WTC11 (cell line): Measurements from ENCODE around the gene PTPRN2. TPM values are rescaled to one million over a fixed set of nuclear protein-coding genes. Genes with fewer than 3 reads are reported as not detected.

Experiments
- ATAC-seq: fragments of 200-7000 bp; cut with Tn5 transposase; 2 replicates; pipeline ENCODE4 v1.10.0; 2021; ENCODE audit warnings: mild to moderate bottlenecking, moderate library complexity
- CTCF ChIA-PET: fragments of 300-600 bp; sonication (Branson Sonifier 250); formaldehyde crosslinking; loops from one replicate; lab custom pipeline; 2021; ENCODE audit warnings: antibody characterized with exemption; lab: Charles Lee
- POLR2A ChIA-PET: fragments of 350-600 bp; sonication (Branson Sonifier 250); formaldehyde crosslinking; loops from one replicate; lab custom pipeline; 2021; ENCODE audit warnings: antibody characterized with exemption; lab: Charles Lee
- DNase-seq: peaks from one replicate; pipeline ENCODE4 v3.0.0; 2021; ENCODE audit warnings: low spot score
- H3K27ac Mint-ChIP-seq: 2 replicates; pipeline ENCODE4 v1.8.0; 2021; ENCODE audit warnings: mixed read lengths
- H3K27me3 Mint-ChIP-seq: 2 replicates; pipeline ENCODE4 v1.8.0; 2021; ENCODE audit warnings: low read depth, mild to moderate bottlenecking, moderate library complexity, mixed read lengths
- H3K36me3 Mint-ChIP-seq: 2 replicates; pipeline ENCODE4 v1.8.0; 2021; ENCODE audit warnings: mixed read lengths
- H3K4me1 Mint-ChIP-seq: 2 replicates; pipeline ENCODE4 v1.8.0; 2022; ENCODE audit warnings: mixed read lengths
- H3K4me3 Mint-ChIP-seq: 2 replicates; pipeline ENCODE4 v1.8.0; 2021; ENCODE audit warnings: mild to moderate bottlenecking, moderate library complexity, mixed read lengths
- H3K9me3 Mint-ChIP-seq: 2 replicates; pipeline ENCODE4 v1.8.0; 2021; ENCODE audit warnings: mixed read lengths
- EMX1 ChIP-seq: fragments of 250-450 bp; sonication (Bioruptor Pico); IDR thresholded peaks from 2 replicates; pipeline ENCODE4 v1.8.0; 2021; ENCODE audit warnings: mild to moderate bottlenecking
- ETV6 ChIP-seq: sonication (generic); formaldehyde crosslinking; IDR thresholded peaks from 2 replicates; pipeline ENCODE4 v1.8.1; 2022; ENCODE audit warnings: mild to moderate bottlenecking, missing genetic modification reagents
- GRHL2 ChIP-seq: fragments of 250-450 bp; sonication (Bioruptor Pico); IDR thresholded peaks from 2 replicates; pipeline ENCODE4 v1.8.0; 2022; ENCODE audit warnings: mild to moderate bottlenecking, moderate library complexity; ENCODE audit not compliant: insufficient replicate concordance, severe bottlenecking
- NFYB ChIP-seq: sonication (generic); formaldehyde crosslinking; conservative IDR thresholded peaks from 2 replicates; pipeline ENCODE4 v1.8.0; 2022; ENCODE audit warnings: low read depth, missing genetic modification reagents
- SOX15 ChIP-seq: fragments of 250-450 bp; sonication (Bioruptor Pico); IDR thresholded peaks from 2 replicates; pipeline ENCODE4 v1.9.0; 2021; ENCODE audit warnings: mild to moderate bottlenecking
- TCF7 ChIP-seq: sonication (generic); formaldehyde crosslinking; IDR thresholded peaks from 2 replicates; pipeline ENCODE4 v1.8.0; 2022; ENCODE audit warnings: mild to moderate bottlenecking, low read depth, missing genetic modification reagents, moderate library complexity
- TP53 ChIP-seq: sonication (generic); formaldehyde crosslinking; IDR thresholded peaks from 2 replicates; pipeline ENCODE4 v1.8.1; 2023; ENCODE audit warnings: mild to moderate bottlenecking, missing genetic modification reagents
- ZNF396 ChIP-seq: fragments of 250-450 bp; sonication (Bioruptor Pico); IDR thresholded peaks from 2 replicates; pipeline ENCODE4 v1.8.0; 2021; ENCODE audit warnings: mild to moderate bottlenecking, moderate library complexity, borderline replicate concordance
- ZNF416 ChIP-seq: fragments of 250-450 bp; sonication (Bioruptor Pico); IDR thresholded peaks from 2 replicates; pipeline ENCODE4 v1.9.0; 2021; ENCODE audit warnings: mild to moderate bottlenecking, inconsistent platforms
- total RNA-seq: library from RNA; stranded (reverse); gene quantifications from 3 replicates; pipeline ENCODE4 v1.2.3, GENCODE V29; 2021
- TF ChIP-seq, protein P1 (sequence below): sonication (generic); formaldehyde crosslinking; IDR thresholded peaks from 2 replicates; pipeline ENCODE4 v1.8.1; 2023; ENCODE audit warnings: mild to moderate bottlenecking, moderate library complexity, missing genetic modification reagents
- TF ChIP-seq, protein P2 (sequence below): fragments of 250-450 bp; sonication (Bioruptor Pico); conservative IDR thresholded peaks from 2 replicates; pipeline ENCODE4 v1.9.0; 2021; ENCODE audit warnings: mild to moderate bottlenecking
- TF ChIP-seq, protein P3 (sequence below): sonication (generic); formaldehyde crosslinking; IDR thresholded peaks from 2 replicates; pipeline ENCODE4 v1.8.1; 2022; ENCODE audit warnings: low read depth, mild to moderate bottlenecking, moderate library complexity, missing genetic modification reagents, borderline replicate concordance
- TF ChIP-seq, protein P4 (sequence below): fragments of 250-450 bp; sonication (Bioruptor Pico); IDR thresholded peaks from 2 replicates; pipeline ENCODE4 v1.9.0; 2021; ENCODE audit warnings: mild to moderate bottlenecking
- TF ChIP-seq, protein P5 (sequence below): sonication (generic); formaldehyde crosslinking; IDR thresholded peaks from 2 replicates; pipeline ENCODE4 v1.8.0; 2023; ENCODE audit warnings: missing genetic modification reagents
- TF ChIP-seq, protein P6 (sequence below): sonication (generic); formaldehyde crosslinking; IDR thresholded peaks from 2 replicates; pipeline ENCODE4 v1.8.1; 2022; ENCODE audit warnings: mild to moderate bottlenecking, moderate library complexity, missing genetic modification reagents
- TF ChIP-seq, protein P7 (sequence below): fragments of 250-450 bp; sonication (Bioruptor Pico); IDR thresholded peaks from 2 replicates; pipeline ENCODE4 v2.1.2; 2022; ENCODE audit warnings: mild to moderate bottlenecking, moderate library complexity
- TF ChIP-seq, protein P8 (sequence below): fragments of 200-600 bp; IDR thresholded peaks from 2 replicates; pipeline ENCODE4 v1.8.0; 2022; ENCODE audit warnings: antibody characterized with exemption

PTPRN2 gene
- total RNA-seq, 1 experiment from 2014 or later = 4.7 TPM

DNA sequence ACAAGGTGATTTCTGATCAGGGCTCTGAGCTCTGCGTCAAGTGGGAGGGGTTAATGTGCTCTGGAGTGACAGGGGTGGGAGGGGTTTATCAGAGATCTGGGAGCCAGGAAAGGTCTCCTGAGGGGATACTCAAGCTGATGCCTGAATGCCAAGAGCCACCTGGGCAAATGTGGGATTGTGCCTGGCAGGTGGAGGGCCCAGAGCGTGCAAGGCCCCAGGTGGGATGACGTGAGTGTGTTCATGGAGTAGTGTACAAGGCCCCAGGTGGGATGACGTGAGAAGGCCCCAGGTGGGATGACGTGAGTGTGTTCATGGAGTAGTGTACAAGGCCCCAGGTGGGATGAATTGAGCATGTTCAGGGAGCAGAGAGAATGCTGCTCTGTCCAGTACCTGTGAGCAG, 610.3 kb downstream of the PTPRN2 start (continued):
- TF ChIP-seq, protein P1, sequence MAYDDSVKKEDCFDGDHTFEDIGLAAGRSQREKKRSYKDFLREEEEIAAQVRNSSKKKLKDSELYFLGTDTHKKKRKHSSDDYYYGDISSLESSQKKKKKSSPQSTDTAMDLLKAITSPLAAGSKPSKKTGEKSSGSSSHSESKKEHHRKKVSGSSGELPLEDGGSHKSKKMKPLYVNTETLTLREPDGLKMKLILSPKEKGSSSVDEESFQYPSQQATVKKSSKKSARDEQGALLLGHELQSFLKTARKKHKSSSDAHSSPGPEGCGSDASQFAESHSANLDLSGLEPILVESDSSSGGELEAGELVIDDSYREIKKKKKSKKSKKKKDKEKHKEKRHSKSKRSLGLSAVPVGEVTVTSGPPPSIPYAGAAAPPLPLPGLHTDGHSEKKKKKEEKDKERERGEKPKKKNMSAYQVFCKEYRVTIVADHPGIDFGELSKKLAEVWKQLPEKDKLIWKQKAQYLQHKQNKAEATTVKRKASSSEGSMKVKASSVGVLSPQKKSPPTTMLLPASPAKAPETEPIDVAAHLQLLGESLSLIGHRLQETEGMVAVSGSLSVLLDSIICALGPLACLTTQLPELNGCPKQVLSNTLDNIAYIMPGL (CRISPR knock-in tag) = no peak
- TF ChIP-seq, protein P2, sequence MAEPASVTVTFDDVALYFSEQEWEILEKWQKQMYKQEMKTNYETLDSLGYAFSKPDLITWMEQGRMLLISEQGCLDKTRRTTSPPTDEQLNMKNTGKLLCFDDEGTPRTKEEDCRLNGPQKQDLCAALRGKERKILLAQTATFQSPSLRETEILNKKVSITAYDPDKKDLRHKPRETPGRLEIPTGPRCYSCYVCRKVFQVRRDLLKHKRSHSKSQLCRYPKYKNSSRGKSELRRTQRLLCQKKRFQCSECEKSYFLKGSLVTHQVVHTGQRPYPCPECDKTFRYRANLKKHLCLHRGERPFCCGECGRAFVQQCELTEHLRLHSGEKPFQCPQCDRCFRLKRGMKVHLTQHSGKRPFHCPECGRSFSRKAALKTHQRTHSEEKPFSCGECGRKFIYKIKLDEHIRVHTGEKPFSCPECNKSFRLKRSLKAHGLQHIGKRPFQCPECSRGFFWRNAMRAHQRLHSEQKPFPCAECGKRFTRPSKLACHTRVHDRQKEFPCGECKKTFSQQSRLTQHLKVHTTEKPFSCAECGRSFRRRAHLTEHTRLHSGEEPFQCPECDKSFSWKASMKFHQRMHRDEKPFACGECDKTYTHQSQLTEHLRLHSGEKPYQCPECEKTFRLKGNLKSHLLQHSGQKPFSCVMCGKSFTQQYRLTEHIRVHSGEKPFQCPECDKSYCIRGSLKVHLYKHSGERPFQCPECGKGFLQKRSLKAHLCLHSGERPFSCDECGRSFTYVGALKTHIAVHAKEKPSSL = no peak
- TF ChIP-seq, protein P3, sequence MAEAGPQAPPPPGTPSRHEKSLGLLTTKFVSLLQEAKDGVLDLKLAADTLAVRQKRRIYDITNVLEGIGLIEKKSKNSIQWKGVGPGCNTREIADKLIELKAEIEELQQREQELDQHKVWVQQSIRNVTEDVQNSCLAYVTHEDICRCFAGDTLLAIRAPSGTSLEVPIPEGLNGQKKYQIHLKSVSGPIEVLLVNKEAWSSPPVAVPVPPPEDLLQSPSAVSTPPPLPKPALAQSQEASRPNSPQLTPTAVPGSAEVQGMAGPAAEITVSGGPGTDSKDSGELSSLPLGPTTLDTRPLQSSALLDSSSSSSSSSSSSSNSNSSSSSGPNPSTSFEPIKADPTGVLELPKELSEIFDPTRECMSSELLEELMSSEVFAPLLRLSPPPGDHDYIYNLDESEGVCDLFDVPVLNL (CRISPR knock-in tag) = no peak
- TF ChIP-seq ZNF416 (CRISPR knock-in tag) = no peak
- TF ChIP-seq, protein P4, sequence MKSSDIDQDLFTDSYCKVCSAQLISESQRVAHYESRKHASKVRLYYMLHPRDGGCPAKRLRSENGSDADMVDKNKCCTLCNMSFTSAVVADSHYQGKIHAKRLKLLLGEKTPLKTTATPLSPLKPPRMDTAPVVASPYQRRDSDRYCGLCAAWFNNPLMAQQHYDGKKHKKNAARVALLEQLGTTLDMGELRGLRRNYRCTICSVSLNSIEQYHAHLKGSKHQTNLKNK (CRISPR knock-in tag) = no peak
- TF ChIP-seq NFYB (CRISPR knock-in tag) = no peak
- TF ChIP-seq, protein P5, sequence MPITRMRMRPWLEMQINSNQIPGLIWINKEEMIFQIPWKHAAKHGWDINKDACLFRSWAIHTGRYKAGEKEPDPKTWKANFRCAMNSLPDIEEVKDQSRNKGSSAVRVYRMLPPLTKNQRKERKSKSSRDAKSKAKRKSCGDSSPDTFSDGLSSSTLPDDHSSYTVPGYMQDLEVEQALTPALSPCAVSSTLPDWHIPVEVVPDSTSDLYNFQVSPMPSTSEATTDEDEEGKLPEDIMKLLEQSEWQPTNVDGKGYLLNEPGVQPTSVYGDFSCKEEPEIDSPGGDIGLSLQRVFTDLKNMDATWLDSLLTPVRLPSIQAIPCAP (CRISPR knock-in tag) = no peak
- TF ChIP-seq, protein P6, sequence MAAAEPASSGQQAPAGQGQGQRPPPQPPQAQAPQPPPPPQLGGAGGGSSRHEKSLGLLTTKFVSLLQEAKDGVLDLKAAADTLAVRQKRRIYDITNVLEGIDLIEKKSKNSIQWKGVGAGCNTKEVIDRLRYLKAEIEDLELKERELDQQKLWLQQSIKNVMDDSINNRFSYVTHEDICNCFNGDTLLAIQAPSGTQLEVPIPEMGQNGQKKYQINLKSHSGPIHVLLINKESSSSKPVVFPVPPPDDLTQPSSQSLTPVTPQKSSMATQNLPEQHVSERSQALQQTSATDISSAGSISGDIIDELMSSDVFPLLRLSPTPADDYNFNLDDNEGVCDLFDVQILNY (CRISPR knock-in tag) = no peak
- TF ChIP-seq TP53 = no peak
- no peak for TF ChIP-seq GRHL2 (CRISPR knock-in tag)
- TF ChIP-seq EMX1 = no peak

DNA sequence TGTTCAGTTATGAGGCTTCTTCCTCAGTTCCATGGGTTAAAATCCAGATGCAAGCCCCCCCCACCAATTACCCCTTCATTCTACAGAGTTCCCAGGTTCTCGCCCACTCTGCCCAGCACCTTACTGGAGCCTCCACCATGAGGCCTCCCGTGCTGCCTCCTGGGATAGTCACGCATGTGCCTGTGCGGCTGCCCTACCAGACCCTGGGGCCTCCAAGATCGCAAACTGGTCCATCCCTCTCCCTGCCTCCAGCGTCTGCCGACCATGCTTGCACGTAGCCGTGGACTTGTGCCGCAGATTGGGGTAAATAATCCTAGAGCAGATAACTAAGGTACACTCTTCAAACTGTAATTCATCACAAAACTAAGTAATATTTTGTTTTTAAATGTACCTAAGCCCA, 611.2 kb downstream of the PTPRN2 start:
- no peak overlapping the region for H3K27ac Mint-ChIP-seq
- H3K27me3 Mint-ChIP-seq = peaks cover 13% of the 10 kb centered on the region; the same call in 1 of the 2 replicates
- DNase-seq = no peak
- peaks cover 63% of the 10 kb centered on the region for H3K9me3 Mint-ChIP-seq
- POLR2A ChIA-PET = no interaction called here
- TF ChIP-seq, protein P4 (CRISPR knock-in tag) = no peak
- TF ChIP-seq TCF7 (CRISPR knock-in tag) (no peak), SOX15 (CRISPR knock-in tag) (no peak), ETV6 (CRISPR knock-in tag) (no peak), ZNF396 (CRISPR knock-in tag) (no peak)
- TF ChIP-seq, protein P7, sequence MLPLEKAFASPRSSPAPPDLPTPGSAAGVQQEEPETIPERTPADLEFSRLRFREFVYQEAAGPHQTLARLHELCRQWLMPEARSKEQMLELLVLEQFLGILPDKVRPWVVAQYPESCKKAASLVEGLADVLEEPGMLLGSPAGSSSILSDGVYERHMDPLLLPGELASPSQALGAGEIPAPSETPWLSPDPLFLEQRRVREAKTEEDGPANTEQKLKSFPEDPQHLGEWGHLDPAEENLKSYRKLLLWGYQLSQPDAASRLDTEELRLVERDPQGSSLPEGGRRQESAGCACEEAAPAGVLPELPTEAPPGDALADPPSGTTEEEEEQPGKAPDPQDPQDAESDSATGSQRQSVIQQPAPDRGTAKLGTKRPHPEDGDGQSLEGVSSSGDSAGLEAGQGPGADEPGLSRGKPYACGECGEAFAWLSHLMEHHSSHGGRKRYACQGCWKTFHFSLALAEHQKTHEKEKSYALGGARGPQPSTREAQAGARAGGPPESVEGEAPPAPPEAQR (CRISPR knock-in tag) = no peak
- TF ChIP-seq, protein P8, sequence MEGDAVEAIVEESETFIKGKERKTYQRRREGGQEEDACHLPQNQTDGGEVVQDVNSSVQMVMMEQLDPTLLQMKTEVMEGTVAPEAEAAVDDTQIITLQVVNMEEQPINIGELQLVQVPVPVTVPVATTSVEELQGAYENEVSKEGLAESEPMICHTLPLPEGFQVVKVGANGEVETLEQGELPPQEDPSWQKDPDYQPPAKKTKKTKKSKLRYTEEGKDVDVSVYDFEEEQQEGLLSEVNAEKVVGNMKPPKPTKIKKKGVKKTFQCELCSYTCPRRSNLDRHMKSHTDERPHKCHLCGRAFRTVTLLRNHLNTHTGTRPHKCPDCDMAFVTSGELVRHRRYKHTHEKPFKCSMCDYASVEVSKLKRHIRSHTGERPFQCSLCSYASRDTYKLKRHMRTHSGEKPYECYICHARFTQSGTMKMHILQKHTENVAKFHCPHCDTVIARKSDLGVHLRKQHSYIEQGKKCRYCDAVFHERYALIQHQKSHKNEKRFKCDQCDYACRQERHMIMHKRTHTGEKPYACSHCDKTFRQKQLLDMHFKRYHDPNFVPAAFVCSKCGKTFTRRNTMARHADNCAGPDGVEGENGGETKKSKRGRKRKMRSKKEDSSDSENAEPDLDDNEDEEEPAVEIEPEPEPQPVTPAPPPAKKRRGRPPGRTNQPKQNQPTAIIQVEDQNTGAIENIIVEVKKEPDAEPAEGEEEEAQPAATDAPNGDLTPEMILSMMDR = no peak
- TF ChIP-seq, all 79 proteins: peak for 0
- ATAC-seq = no peak
- H3K36me3 Mint-ChIP-seq = peaks cover 49% of the 10 kb centered on the region
- H3K4me1 Mint-ChIP-seq = no peaks in the 10 kb centered on the region
- no peak overlapping the region for H3K4me3 Mint-ChIP-seq
- CTCF ChIA-PET = interaction anchor here (0.9 kb wide), 1 partner anchor 83 kb away, joined by 3 read pairs; no protein-coding TSS in a partner anchor
